Cerebellar nuclear complex (tissue), 1 donor: ENCODE data around the gene ABHD16A.

Experiments used
- DNase-seq, 2 experiments: peaks; one replicate each; lab custom pipeline; 2025; lab: John Stamatoyannopoulos, UW

ABHD16A gene

DNA sequence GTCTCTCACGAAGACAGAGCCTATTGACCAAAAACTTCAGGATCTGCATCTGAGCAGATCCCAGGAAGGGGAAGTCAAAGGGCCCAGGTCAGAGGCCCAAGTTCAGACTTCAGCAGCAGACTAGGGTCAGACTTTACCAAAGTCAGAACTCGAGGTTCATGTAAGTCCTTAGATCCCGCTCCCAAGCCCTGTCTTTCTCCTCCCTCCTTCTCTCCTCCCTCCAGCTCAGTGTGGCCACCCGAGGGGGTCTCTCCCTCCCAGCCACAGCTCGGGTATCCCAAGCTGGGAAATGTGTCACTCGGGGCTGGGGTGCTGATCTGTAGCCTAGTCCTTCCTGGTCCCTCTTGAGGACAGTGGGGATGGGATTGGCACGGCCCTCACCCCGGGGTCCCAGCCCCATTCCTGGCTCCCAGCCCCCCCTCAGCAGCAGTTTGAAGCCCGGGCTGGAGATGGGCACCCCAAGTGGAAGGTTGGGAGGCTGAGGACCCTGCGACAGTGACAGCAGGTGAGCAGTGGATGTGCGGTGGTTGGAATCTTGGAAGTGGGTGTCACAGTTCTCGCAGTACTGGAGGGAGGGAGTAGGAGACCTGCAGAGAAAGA, 40.9 kb downstream of the ABHD16A start:
- DNase-seq = no peak

DNA sequence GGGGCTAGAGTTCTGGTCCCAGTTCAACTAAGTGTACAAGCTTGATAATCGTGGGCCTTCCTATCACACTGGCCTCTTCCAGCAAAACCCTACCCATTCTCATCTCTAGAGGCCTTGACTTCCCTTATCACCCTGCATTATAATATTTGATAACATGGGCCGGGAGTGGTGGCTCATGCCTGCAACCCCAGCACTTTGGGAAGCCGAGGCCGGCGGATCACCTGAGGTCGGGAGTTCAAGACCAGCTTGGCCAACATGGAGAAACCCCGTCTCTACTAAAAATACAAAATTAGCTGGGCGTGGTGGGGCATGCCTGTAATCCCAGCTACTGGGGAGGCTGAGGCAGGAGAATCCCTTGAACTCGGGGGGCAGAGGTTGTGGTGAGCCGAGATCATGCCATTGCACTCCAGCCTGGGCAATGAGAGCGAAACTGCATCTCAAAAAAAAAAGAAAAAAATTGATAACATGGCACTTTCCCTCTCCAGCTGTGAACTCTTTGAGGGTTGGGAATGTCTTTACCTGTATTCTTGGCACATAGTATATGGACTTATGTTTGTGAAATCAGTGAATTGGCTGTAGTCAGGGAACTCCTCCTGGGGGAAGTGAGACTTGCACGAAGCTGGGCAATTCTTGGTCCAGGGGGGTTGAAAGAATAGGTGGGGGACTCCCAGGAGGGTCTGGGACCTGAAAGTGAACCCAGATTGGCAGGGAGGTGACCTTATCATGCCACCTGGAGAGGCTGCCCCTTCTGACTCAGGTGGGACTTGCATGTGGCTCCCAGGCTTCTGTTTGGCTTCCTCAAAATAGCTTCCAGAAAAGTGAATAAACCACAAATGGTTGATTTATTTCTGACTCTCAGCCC, 41.6 kb downstream of the ABHD16A start:
- no peak for DNase-seq

DNA sequence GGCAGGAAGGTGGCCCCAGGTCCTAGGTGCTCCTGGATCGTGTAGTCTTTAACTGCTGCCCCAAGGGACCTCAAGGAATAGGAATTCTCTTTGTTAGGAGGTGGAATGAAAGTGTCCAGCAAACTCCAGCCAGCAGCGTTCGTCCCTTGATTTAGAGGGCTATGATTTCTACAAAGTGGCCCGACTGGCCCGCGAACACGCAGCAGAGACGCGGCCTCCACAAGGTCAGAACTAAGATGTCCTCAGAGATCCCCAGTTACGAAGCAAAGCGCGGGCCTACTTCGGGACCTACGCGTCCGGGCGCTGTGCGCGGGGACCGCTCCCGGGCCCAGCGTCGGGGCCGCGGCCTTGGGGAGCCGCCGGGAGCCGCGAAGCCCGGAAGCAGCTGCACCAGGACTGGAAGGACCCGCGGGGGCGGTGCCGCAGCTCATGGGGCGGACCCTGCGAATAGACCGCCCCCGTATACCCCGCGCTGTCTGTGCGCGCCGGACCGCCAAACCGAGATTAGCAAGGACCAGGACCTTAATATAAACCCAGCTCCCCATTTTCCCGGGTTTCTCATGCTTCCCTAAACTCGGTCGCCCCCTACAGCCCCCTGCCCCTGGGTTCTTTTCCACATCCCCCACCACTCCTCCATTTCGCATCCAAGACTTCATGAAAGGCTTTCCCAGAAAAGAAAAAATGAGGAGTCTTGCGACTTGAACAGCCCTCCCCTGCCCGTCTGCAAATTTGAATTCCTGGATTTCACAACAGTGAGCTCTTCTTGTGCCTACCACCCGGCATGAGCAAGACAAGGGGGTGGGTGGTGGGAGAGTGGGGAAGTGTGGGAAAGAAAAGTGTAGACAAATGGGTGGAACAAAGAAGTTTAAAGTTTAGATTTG, 42.5 kb downstream of the ABHD16A start, which contains the start of gene C6orf47:
TSS of gene C6orf47 (minus strand) at position 398 of the 881 bp plus-strand sequence. CDS start 831 bp downstream, outside the sequence.
- peak in 1 of 2 experiments; percentile 14 for DNase-seq

DNA sequence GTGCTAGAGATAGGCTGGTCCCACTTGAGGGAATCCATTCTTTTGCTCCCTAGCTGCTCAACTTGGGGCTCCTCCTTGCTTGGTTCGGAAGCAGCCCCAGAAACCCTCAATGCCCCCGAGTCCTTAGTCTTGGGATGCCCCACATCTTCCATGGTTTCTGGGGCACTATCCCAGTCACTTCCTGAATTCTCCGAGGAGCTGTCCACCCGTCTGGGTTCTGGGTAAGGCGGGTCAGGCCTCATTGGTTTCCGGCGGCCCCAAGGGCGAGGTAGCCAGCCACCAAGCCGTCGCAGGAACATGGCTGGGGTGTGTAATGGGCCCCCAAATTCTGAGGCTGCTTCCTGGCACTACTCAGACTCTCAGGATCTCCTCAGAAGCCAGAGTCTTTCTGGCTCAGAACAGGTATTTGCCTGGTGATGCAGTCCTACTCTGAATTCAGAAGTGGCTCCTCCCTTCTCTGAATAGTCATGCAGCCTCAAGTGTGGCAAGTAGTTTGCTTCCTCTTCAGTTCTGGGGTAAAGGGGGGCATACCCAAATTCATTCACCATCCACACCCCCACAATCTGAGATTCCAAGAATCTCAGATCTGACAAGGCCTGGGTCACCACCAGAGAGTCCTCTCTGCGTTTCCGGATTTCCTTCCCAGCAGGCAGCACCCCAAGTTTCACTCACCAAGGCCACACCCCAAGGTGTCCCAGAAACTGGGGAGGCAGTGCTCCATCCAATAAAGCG, 43.3 kb downstream of the ABHD16A start:
- no peak for DNase-seq

DNA sequence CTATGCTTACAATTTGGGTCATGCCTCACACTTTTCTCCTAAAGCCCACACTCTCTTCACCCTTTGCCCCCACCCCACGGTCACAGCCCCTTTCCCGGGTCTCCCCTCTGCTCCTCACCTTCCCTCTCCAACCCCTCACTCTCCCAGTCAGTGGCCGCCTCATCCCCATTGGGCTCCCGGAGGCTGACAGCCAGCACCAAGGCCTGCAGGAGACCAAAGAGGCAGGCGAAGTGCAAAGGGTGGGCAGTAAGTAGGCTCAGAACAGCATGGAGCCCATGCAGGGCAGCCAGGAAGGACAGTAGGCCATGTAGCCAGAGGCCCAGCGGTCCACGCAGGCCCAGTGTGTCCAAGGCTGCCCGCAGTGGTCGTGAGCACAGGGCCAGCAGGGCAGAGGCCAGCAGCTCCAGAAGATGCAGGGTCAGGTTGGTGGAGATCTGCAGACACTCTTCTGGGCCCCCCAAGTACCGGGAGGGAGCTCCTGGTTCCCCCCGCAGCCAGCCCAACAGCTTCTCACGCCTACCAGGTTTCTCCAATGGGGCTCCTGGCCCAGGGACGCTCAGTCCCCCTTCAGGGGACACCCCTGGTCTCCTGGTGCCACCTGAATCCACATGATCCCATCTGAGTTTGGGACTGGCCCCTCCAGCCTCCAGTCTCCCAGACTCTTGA, 44.0 kb downstream of the ABHD16A start:
- DNase-seq = no peak

DNA sequence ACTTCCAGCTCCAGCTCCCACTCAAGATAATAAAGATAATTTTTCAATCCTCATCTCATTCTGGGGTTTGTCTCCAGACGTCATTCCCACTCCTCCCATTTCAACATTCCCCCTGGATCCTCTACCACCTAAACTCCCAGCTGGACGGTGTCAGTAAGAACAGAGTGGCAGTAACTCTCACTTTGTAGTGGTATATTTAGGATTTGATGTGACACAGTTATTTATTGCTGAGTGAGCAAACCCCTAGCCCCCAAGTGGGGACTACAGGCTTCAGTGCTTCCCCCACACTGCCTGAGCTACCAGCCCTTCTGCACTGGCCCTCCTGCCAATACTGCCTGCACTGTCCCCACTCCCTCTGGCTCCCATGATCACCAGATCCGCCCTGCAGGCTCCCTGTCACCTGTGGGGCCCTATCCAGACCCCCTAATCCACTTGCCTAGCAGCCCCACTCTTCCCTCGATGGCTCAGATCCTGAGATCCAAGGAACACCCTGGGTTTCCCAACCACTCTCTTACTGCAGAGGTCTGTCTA, 44.9 kb downstream of the ABHD16A start:
- DNase-seq = no peak

DNA sequence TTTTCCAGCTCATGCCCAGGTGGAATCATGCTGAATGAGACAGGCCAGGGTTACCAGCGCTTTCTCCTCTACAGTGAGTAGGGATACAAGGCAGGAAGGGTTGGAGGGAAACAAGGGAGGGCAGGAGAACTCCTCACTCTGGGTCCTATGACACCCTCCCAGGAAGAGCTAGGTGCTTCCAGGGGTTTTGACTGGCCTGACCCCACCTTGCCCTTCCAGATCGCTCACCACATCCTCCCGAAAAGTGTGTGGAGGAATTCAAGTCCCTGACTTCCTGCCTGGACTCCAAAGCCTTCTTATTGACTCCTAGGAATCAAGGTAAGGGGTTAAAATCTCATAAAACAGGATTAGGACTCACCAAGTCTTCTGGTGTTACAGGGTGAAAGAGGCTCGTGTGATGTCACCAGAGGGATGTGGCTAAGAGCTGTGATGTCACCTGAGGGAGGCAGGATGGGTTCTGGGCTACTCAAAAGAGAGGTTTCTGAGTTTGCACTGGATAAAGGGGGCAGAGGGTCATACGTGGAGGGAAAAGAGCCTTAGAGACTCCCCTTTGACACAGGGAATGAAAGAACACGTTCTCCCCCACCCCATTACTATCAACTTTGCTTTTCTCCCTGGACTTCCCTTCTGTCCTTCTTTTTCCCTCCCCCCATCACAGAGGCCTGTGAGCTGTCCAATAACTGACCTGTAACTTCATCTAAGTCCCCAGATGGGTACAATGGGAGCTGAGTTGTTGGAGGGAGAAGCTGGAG, 45.5 kb downstream of the ABHD16A start:
- no peak for DNase-seq

DNA sequence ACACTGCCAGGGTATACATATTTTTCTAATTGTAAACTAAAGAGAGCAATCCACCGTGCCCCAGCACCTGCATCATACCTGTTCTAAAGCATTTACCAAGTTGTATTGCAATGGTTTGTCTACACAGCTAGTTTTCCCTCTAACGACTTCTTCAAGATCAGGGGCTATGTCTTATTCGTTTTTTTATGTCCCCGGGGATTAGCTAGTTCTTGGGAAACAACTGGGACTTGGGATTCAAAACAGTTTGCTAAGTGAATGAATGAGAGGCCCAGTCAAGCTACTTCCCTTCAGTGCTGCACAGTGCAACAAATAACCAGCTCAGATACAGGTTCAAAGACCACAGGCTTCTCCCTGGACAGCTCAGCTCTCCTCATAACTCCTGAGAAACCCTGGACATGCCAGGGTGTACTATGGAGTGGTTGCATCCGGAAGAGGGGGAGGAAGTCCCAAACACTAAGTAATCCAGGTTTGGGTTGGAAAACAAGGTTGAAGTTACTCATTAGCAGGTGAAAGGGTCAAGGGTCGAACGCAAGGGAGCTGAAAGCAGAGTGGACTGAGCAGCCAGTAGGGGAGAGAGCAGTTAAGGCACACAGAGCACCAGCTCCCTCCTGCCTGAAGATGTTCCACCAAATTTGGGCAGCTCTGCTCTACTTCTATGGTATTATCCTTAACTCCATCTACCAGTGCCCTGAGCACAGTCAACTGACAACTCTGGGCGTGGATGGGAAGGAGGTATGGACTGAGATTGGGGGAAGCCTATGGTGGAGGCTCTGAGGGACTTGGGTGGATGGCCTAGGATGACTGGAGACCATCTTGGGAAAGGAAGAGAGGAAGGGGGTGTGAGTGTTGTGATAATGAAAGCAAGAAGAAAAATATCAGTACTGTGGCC, 47.5 kb downstream of the ABHD16A start, which contains the start of gene APOM:
TSS of gene APOM (plus strand) at position 546 of the 889 bp plus-strand sequence. CDS start at position 619, 73 bp downstream.
- DNase-seq = no peak

DNA sequence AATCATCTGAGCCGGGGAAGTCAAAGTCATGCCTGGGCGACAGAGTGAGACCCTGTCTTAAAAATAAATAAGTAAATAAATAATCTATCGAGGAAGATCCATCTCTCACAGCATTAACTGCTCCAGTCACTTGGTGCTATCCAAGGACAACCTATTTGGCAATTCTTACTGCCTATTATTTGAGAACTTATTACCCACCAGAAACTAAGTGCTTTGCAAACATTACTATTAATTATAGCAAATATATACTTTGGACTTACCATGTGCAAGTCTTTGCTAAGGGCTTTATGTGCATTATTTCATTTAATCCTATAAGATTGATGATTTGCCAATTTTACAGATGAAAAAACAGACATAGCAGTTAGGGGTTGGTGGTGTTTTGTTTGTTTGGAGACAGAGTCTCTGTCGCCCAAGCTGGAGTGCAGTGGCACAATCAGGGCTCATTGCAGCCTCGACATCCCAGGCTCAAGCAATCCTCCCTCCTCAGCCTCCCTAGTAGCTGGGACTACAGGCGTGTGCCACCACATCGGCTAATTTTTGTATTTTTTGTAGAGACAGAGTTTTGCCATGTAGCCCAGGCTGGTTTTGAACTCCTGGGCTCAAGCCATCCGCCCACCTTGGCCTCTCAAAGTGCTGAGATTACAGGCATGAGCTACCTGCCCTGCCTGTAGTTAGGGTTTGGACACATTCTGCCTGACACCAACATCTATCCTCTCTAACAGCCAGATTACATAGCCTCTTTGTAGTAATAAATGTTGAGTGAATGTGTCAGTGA, 48.4 kb downstream of the ABHD16A start:
- DNase-seq = no peak

DNA sequence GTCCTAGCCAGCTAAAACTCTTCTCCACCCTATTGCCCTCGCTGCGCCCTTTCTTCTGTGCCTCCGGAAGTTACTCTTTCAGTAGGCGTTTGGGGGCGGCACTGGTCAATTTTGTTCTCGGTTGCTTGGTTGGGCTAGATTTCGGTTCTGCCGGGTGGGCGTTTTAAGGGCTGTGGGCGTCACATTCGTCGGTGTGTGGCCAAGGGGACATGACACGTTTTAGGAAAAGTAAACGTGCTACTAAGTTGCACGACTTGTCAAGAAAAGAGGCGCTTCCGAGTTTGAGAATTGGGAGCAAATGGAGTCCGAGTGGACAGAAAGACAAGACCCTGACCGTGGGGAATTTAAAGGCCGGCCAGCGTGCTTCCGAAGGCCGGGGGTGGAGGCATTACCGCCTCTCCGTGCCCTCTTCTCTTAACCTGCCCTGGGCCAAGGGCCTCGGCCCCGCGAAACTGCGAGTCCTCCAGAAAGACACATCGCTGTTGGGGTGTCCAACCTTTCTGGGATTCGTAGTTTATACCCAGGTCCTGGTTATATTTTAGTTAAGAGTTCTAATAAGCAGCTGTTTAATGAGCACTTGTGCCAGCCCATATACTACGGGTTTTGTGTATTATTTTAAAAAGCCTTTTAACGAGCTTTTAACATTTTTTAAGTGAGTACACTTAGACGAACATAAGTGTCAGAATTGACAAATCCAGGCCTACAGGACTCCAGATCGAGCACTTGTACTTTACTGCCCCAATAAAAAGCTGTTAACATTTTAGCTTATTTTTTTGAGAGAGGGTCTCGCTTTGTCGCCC, 50.0 kb downstream of the ABHD16A start:
- peak in 1 of 2 experiments; percentile 71 for DNase-seq

DNA sequence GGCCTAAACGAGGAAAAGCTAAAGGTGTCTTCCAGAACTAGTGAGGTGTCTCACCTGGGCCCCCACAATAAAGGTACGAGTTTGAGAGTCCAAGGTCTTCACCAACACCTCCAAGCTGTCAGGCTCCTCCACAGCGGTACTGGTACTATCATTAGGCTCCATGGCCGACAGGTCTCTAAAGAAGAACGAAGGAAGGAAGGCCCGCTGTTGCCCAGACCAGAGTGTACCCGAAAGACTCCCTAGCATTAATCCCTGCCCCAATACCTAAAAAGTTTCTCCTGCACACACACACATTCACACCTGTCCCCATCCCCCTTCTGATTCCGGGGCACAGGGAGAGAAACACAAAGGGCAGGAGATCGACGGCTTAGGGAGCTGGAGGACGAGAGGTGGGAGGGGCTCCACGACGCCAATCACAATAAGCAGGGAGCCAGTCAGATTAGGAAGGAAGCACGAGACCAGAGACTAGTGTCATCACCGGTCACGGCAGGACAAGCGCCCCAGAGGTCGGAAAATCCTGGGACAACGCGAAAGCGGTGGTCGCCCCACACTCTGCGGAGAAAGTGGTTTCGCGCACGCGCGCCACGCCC, 51.4 kb downstream of the ABHD16A start:
- DNase-seq = no peak

DNA sequence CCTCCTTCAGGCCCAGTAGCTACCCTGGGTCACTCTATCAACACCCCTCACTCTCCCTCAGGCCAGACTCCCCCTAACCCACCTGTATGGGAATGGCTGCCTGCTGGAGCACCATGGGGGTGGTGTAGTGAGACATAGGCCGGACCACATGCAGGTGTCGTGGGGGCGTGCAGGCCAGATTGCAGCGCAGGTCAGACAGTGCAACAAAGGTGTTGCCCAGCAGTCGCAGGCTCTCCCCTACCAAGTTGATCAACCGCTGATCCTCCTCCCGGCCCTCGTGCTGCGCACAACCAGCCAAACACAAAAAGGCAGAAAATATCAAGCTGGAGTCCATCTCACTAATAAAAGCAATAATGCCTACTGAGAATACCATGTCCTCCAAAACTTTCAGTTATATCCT, 57.8 kb downstream of the ABHD16A start:
- DNase-seq = no peak

DNA sequence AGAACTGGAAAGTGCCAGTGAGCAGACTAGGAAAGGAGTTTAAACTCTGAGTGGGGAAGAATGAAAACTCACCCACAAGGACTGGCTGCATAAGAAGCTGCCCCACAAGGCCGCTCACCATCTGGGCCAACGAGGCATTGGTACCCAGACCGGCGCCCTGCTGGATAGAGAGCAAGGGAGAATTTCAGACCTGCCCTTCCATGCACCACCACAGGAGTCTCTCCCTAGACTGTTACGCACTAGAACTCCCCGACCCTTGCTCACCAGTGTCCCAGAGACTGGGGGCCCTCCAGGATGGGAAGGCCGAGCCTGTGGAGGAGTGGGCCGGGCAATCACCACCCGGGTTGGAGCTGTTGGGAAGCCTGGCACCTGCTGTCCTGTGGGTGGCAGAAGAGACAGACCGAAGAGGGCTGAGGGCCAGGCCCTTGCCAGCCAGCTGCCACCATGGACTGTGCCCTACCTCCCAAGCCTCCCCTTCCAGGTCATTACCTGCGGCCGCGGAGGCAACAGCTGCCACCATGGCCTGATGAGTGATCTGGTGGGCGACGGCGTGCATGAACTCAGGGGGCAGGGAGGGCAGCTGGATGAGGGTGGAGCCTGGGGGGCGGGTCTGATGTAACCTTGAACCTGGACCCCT, 59.2 kb downstream of the ABHD16A start:
- DNase-seq = no peak

DNA sequence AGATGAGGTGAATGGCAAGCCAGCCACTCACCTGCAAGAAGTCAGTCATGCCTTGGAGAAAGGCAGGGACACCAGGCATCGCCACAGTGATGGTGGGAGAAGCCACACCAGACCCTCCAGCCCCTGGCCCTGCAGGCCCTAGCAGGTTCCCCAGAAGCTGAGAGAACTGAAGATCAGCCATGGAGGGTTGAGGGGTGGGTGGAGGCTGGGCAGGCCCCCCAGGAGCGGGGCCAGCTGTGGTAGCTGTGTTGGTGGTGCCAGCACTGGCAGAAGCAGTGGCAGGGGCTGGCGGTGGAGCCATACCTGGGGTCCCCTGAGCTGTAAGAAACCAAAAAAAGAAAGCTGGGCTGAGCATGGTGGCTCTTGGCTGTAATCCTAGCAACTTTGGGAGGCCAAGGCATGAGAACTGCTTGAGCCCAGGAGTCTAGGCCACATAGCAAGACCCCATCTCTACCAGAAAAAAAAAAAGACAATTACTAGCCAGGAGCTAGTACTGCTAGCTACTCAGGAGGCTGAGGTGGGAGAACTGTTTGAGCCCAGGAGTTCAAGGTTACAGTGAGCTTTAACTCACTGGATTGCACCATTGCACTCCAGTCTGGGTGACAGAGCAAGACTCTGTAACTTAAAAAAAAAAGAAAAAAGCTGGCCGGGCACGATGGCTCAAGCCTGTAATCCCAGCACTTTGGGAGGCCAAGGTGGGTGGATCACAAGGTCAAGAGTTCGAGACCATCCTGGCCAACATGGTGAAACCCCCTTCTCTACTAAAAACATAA, 60.1 kb downstream of the ABHD16A start:
- no peak for DNase-seq

DNA sequence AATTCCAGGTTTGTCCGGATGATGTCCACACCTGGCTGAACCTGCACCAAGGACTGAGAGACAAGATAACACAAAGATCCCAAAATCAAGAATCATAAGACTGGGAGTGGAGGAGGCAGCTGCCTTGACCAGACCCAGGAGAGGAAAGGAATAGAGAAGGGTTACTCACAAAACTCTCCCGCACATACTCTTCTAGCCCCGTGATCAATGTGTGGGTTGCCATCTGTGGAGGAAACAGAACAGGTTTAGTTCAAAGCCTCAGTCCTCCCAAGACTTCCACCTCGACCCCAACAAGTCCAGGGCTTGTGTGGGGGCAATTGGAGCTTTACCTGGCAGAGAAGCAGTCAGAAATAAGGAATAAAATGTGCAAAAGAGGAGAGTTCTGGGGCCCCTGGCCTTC, 61.8 kb downstream of the ABHD16A start:
- no peak for DNase-seq

DNA sequence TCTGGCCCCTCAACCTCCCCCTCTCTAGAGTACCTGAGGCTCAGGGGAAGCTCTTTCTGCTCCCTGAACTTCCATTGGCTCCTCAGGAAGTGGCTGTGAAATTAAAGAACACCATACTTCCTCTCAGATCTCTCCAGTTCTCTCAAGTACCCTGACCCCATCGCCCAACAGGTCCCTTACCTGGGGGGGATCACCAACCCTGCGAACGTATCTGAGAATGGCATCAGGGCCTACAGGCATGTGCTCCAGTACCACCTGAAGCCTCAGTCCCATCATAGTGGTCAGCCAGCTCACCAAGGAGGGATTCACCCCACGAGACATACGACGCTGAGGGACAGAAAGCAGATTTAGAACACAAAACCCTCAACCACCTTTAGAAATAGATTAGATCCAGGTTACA, 62.5 kb downstream of the ABHD16A start:
- DNase-seq = no peak
